Nephron (organoid): ENCODE results near the gene CDH20.

Source experiments
- H3K27ac Mint-ChIP-seq, 3 experiments: 2 replicates each; pipeline ENCODE4 v1.8.0; 2020; ENCODE audit warnings: mixed read lengths in 3 of 3, mild to moderate bottlenecking in 2 of 3, moderate library complexity in 1 of 3
- H3K27me3 Mint-ChIP-seq: 2 replicates; pipeline ENCODE4 v1.8.0; 2021; ENCODE audit warnings: low read depth, mild to moderate bottlenecking, moderate library complexity, mixed read lengths
- H3K36me3 Mint-ChIP-seq: 2 replicates; pipeline ENCODE4 v1.8.0; 2020; ENCODE audit warnings: low read depth, mixed read lengths
- H3K4me1 Mint-ChIP-seq: 2 replicates; pipeline ENCODE4 v1.8.0; 2020; ENCODE audit warnings: mixed read lengths
- H3K4me3 Mint-ChIP-seq, 3 experiments: 2 replicates each; pipeline ENCODE4 v1.8.0; 2020; ENCODE audit warnings: mild to moderate bottlenecking in 3 of 3, mixed read lengths in 3 of 3, moderate library complexity in 2 of 3
- H3K9me3 Mint-ChIP-seq: 2 replicates; pipeline ENCODE4 v1.8.0; 2020; ENCODE audit warnings: mixed read lengths
- CTCF ChIP-seq, 3 experiments: fragments of 200-600 bp; sonication (generic); IDR thresholded peaks; one replicate each; pipeline ENCODE4 v1.5.0; 2021; ENCODE audit warnings: antibody characterized with exemption in 3 of 3; ENCODE audit not compliant: unreplicated experiment in 3 of 3

Gene CDH20

DNA sequence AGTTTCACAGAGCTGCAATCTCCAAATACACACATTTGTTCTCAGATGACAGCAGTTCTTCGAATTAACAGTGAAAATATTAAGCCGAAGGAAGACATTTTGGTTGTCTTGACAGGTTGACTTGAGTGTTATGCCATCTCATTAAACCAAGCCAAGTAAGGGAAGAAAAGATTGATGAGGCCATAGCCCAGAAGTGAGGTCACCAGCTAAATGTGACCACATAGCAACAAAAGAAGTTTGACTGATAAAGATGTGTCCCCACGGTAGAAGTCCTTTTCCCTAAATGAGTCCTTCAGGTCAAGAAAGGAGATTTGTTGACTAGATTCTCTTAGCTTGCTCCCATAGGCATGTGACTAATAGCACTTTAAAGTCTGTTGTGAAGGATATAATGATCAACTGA lies 156.1 kb downstream of the CDH20 start:
- H3K4me3 Mint-ChIP-seq, result no peak overlapping the region

GRCh38 chr18:61496374-61496773 lies 163.1 kb downstream of the CDH20 start:
- Mint-ChIP-seq H3K36me3 (no peaks in the 10 kb centered on the region), H3K27ac (no peak overlapping the region), H3K9me3 (no peaks in the 10 kb centered on the region), H3K4me1 (peaks cover 6% of the 10 kb centered on the region), H3K4me3 (no peak overlapping the region), H3K27me3 (peaks cover 8% of the 10 kb centered on the region)
- TF ChIP-seq CTCF (IDR thresholded peaks at IDR 0.05; ENCODE audit: unreplicated experiment in 3 of 3), result no peak

More for the DNA sequence above, 156.1 kb downstream of the CDH20 start:
- no peaks in the 10 kb centered on the region for H3K27me3 Mint-ChIP-seq
- H3K4me1 Mint-ChIP-seq, result peaks cover 4% of the 10 kb centered on the region
- no peak for TF ChIP-seq CTCF (IDR thresholded peaks at IDR 0.05; ENCODE audit: unreplicated experiment in 3 of 3)
- H3K27ac Mint-ChIP-seq, result peak overlapping the region in 1 of 3 experiments; percentile 40
- H3K36me3 Mint-ChIP-seq, result no peaks in the 10 kb centered on the region
- H3K9me3 Mint-ChIP-seq, result no peaks in the 10 kb centered on the region

DNA sequence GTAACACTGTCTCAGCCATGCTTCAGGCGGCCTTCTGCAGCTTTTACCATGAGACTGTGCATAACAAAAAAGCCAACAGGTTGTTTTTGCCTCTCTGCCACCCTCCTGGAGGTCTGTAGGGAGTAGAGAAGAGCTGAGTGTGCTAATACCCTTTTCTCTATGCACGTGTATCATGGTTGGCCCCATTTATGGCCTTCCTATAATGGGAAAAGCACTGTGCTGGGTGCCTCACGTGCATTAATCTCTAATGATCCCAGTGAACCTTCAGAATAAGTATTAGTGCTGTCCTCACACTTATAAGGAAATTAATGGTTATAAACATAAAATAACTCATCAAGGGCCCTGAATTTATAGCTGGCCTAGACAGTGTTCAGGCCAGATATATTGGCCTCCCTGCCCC lies 164.2 kb downstream of the CDH20 start:
- H3K27ac Mint-ChIP-seq, result no peak overlapping the region
- peaks cover 8% of the 10 kb centered on the region for H3K27me3 Mint-ChIP-seq
- no peaks in the 10 kb centered on the region for H3K36me3 Mint-ChIP-seq
- TF ChIP-seq CTCF (IDR thresholded peaks at IDR 0.05; ENCODE audit: unreplicated experiment in 3 of 3), result no peak
- no peaks in the 10 kb centered on the region for H3K9me3 Mint-ChIP-seq
- H3K4me3 Mint-ChIP-seq, result no peak overlapping the region
- peaks cover 16% of the 10 kb centered on the region for H3K4me1 Mint-ChIP-seq

- Mint-ChIP-seq H3K36me3 (no peaks in the 10 kb centered on the region), H3K4me1 (peaks cover 20% of the 10 kb centered on the region), H3K9me3 (no peaks in the 10 kb centered on the region), H3K27me3 (peaks cover 15% of the 10 kb centered on the region), H3K27ac (peak overlapping the region; percentile 44 to 71 (median 68)), H3K4me3 (no peak overlapping the region)
- TF ChIP-seq CTCF (IDR thresholded peaks at IDR 0.05; ENCODE audit: unreplicated experiment in 3 of 3), result peak; percentile 73 to 76 (median 74)
Measured at GRCh38 chr18:61502472-61502871, 169.2 kb downstream of the CDH20 start.

GRCh38 chr18:61503688-61504087 lies 170.5 kb downstream of the CDH20 start:
- Mint-ChIP-seq H3K27me3 (peaks cover 11% of the 10 kb centered on the region), H3K36me3 (no peaks in the 10 kb centered on the region), H3K27ac (no peak overlapping the region), H3K4me3 (no peak overlapping the region), H3K9me3 (no peaks in the 10 kb centered on the region), H3K4me1 (peaks cover 20% of the 10 kb centered on the region)
- TF ChIP-seq CTCF (IDR thresholded peaks at IDR 0.05; ENCODE audit: unreplicated experiment in 3 of 3), result no peak

- peaks cover 6% of the 10 kb centered on the region for H3K27me3 Mint-ChIP-seq
- H3K9me3 Mint-ChIP-seq, result no peaks in the 10 kb centered on the region
- H3K4me1 Mint-ChIP-seq, result no peaks in the 10 kb centered on the region
- no peak for TF ChIP-seq CTCF (IDR thresholded peaks at IDR 0.05; ENCODE audit: unreplicated experiment in 3 of 3)
- H3K36me3 Mint-ChIP-seq, result no peaks in the 10 kb centered on the region
- H3K27ac Mint-ChIP-seq, result no peak overlapping the region
- no peak overlapping the region for H3K4me3 Mint-ChIP-seq
Measured at GRCh38 chr18:61528961-61529360, 195.7 kb downstream of the CDH20 start.
